ENCODE measurements around the gene BNC2.
A peak's percentile ranks its signal among the peaks of the same experiment; 100 is the strongest.

Gene BNC2

GRCh38 chr9:16501726-16502125, 368.7 kb downstream of the BNC2 start:
- H3K36me3 ChIP-seq (ENCODE audit: control insufficient read depth, insufficient read depth, low read length), result no peaks in the 10 kb centered on the region

GRCh38 chr9:16501141-16501540, 369.3 kb downstream of the BNC2 start:
- Histone ChIP-seq H3K9me3 (ENCODE audit: control insufficient read depth, insufficient read depth, low read depth, low read length) (no peaks in the 10 kb centered on the region), H3K4me3 (ENCODE audit: low read depth, low read length) (no peak overlapping the region), H3K36me3 (ENCODE audit: control insufficient read depth, insufficient read depth, low read length) (no peaks in the 10 kb centered on the region), H3K4me1 (ENCODE audit: control insufficient read depth, insufficient read depth, low read length) (peaks cover 10% of the 10 kb centered on the region), H3K27ac (ENCODE audit: low read depth, low read length) (no peak overlapping the region), H3K27me3 (ENCODE audit: control insufficient read depth, insufficient read depth, low read length) (no peaks in the 10 kb centered on the region), H3K9ac (ENCODE audit: low read length) (no peak overlapping the region)

More at GRCh38 chr9:16501726-16502125, 368.7 kb downstream of the BNC2 start:
- Histone ChIP-seq H3K9ac (ENCODE audit: low read length) (no peak overlapping the region), H3K27ac (ENCODE audit: low read depth, low read length) (no peak overlapping the region), H3K4me1 (ENCODE audit: control insufficient read depth, insufficient read depth, low read length) (peaks cover 12% of the 10 kb centered on the region), H3K9me3 (ENCODE audit: control insufficient read depth, insufficient read depth, low read depth, low read length) (no peaks in the 10 kb centered on the region), H3K27me3 (ENCODE audit: control insufficient read depth, insufficient read depth, low read length) (no peaks in the 10 kb centered on the region), H3K4me3 (ENCODE audit: low read depth, low read length) (no peak overlapping the region)

GRCh38 chr9:16500386-16500785, 370.1 kb downstream of the BNC2 start:
- peaks cover 3% of the 10 kb centered on the region for H3K4me1 ChIP-seq (ENCODE audit: control insufficient read depth, insufficient read depth, low read length)
- no peaks in the 10 kb centered on the region for H3K36me3 ChIP-seq (ENCODE audit: control insufficient read depth, insufficient read depth, low read length)
- no peak overlapping the region for H3K27ac ChIP-seq (ENCODE audit: low read depth, low read length)
- H3K9me3 ChIP-seq (ENCODE audit: control insufficient read depth, insufficient read depth, low read depth, low read length), result no peaks in the 10 kb centered on the region
- H3K9ac ChIP-seq (ENCODE audit: low read length), result no peak overlapping the region
- H3K4me3 ChIP-seq (ENCODE audit: low read depth, low read length), result no peak overlapping the region
- H3K27me3 ChIP-seq (ENCODE audit: control insufficient read depth, insufficient read depth, low read length), result no peaks in the 10 kb centered on the region

GRCh38 chr9:16499892-16500291, 370.6 kb downstream of the BNC2 start:
- H3K4me1 ChIP-seq (ENCODE audit: control insufficient read depth, insufficient read depth, low read length), result no peaks in the 10 kb centered on the region; the same call in 1 of the 2 replicates
- H3K9ac ChIP-seq (ENCODE audit: low read length), result no peak overlapping the region
- H3K9me3 ChIP-seq (ENCODE audit: control insufficient read depth, insufficient read depth, low read depth, low read length), result no peaks in the 10 kb centered on the region
- H3K27me3 ChIP-seq (ENCODE audit: control insufficient read depth, insufficient read depth, low read length), result no peaks in the 10 kb centered on the region
- H3K36me3 ChIP-seq (ENCODE audit: control insufficient read depth, insufficient read depth, low read length), result no peaks in the 10 kb centered on the region
- no peak overlapping the region for H3K4me3 ChIP-seq (ENCODE audit: low read depth, low read length)
- H3K27ac ChIP-seq (ENCODE audit: low read depth, low read length), result no peak overlapping the region

- Histone ChIP-seq H3K27ac (ENCODE audit: low read depth, low read length) (no peak overlapping the region), H3K9ac (ENCODE audit: low read length) (no peak overlapping the region), H3K4me3 (ENCODE audit: low read depth, low read length) (no peak overlapping the region), H3K27me3 (ENCODE audit: control insufficient read depth, insufficient read depth, low read length) (no peaks in the 10 kb centered on the region), H3K9me3 (ENCODE audit: control insufficient read depth, insufficient read depth, low read depth, low read length) (no peaks in the 10 kb centered on the region), H3K36me3 (ENCODE audit: control insufficient read depth, insufficient read depth, low read length) (no peaks in the 10 kb centered on the region), H3K4me1 (ENCODE audit: control insufficient read depth, insufficient read depth, low read length) (peaks cover 7% of the 10 kb centered on the region)
Measured at GRCh38 chr9:16496908-16497307, 373.6 kb downstream of the BNC2 start.

GRCh38 chr9:16487915-16488314, 382.6 kb downstream of the BNC2 start:
- H3K27ac ChIP-seq (ENCODE audit: low read depth, low read length), result no peak overlapping the region; the same call in 1 of the 2 replicates
- no peaks in the 10 kb centered on the region for H3K27me3 ChIP-seq (ENCODE audit: control insufficient read depth, insufficient read depth, low read length)
- no peaks in the 10 kb centered on the region for H3K9me3 ChIP-seq (ENCODE audit: control insufficient read depth, insufficient read depth, low read depth, low read length)
- peaks cover 39% of the 10 kb centered on the region for H3K4me1 ChIP-seq (ENCODE audit: control insufficient read depth, insufficient read depth, low read length)
- H3K36me3 ChIP-seq (ENCODE audit: control insufficient read depth, insufficient read depth, low read length), result no peaks in the 10 kb centered on the region
- H3K9ac ChIP-seq (ENCODE audit: low read length), result no peak overlapping the region
- H3K4me3 ChIP-seq (ENCODE audit: low read depth, low read length), result no peak overlapping the region

GRCh38 chr9:16485575-16486321, 384.7 kb downstream of the BNC2 start:
- H3K27me3 ChIP-seq (ENCODE audit: control insufficient read depth, insufficient read depth, low read length), result no peaks in the 10 kb centered on the region
- H3K9ac ChIP-seq (ENCODE audit: low read length), result no peak overlapping the region
- no peaks in the 10 kb centered on the region for H3K9me3 ChIP-seq (ENCODE audit: control insufficient read depth, insufficient read depth, low read depth, low read length)
- H3K36me3 ChIP-seq (ENCODE audit: control insufficient read depth, insufficient read depth, low read length), result no peaks in the 10 kb centered on the region
- peaks cover 39% of the 10 kb centered on the region for H3K4me1 ChIP-seq (ENCODE audit: control insufficient read depth, insufficient read depth, low read length)
- H3K27ac ChIP-seq (ENCODE audit: low read depth, low read length), result peak overlapping the region; percentile 12; the same call in 1 of the 2 replicates
- no peak overlapping the region for H3K4me3 ChIP-seq (ENCODE audit: low read depth, low read length)

- Histone ChIP-seq H3K4me1 (ENCODE audit: control insufficient read depth, insufficient read depth, low read length) (peaks cover 39% of the 10 kb centered on the region), H3K9me3 (ENCODE audit: control insufficient read depth, insufficient read depth, low read depth, low read length) (no peaks in the 10 kb centered on the region)
Measured at GRCh38 chr9:16485160-16485559, 385.3 kb downstream of the BNC2 start.

GRCh38 chr9:16484744-16485143, 385.7 kb downstream of the BNC2 start:
- H3K36me3 ChIP-seq (ENCODE audit: control insufficient read depth, insufficient read depth, low read length), result no peaks in the 10 kb centered on the region
- H3K9me3 ChIP-seq (ENCODE audit: control insufficient read depth, insufficient read depth, low read depth, low read length), result no peaks in the 10 kb centered on the region
- no peaks in the 10 kb centered on the region for H3K27me3 ChIP-seq (ENCODE audit: control insufficient read depth, insufficient read depth, low read length)
- H3K27ac ChIP-seq (ENCODE audit: low read depth, low read length), result no peak overlapping the region
- H3K9ac ChIP-seq (ENCODE audit: low read length), result no peak overlapping the region
- peaks cover 39% of the 10 kb centered on the region for H3K4me1 ChIP-seq (ENCODE audit: control insufficient read depth, insufficient read depth, low read length)
- no peak overlapping the region for H3K4me3 ChIP-seq (ENCODE audit: low read depth, low read length)

More at GRCh38 chr9:16485160-16485559, 385.3 kb downstream of the BNC2 start:
- Histone ChIP-seq H3K36me3 (ENCODE audit: control insufficient read depth, insufficient read depth, low read length) (no peaks in the 10 kb centered on the region), H3K27ac (ENCODE audit: low read depth, low read length) (no peak overlapping the region), H3K4me3 (ENCODE audit: low read depth, low read length) (no peak overlapping the region), H3K9ac (ENCODE audit: low read length) (no peak overlapping the region), H3K27me3 (ENCODE audit: control insufficient read depth, insufficient read depth, low read length) (no peaks in the 10 kb centered on the region)

GRCh38 chr9:16484180-16484579, 386.3 kb downstream of the BNC2 start:
- Histone ChIP-seq H3K9ac (ENCODE audit: low read length) (no peak overlapping the region), H3K4me3 (ENCODE audit: low read depth, low read length) (no peak overlapping the region), H3K9me3 (ENCODE audit: control insufficient read depth, insufficient read depth, low read depth, low read length) (no peaks in the 10 kb centered on the region), H3K36me3 (ENCODE audit: control insufficient read depth, insufficient read depth, low read length) (no peaks in the 10 kb centered on the region), H3K27ac (ENCODE audit: low read depth, low read length) (no peak overlapping the region), H3K27me3 (ENCODE audit: control insufficient read depth, insufficient read depth, low read length) (no peaks in the 10 kb centered on the region), H3K4me1 (ENCODE audit: control insufficient read depth, insufficient read depth, low read length) (peaks cover 39% of the 10 kb centered on the region)

- Histone ChIP-seq H3K4me3 (ENCODE audit: low read depth, low read length) (no peak overlapping the region), H3K4me1 (ENCODE audit: control insufficient read depth, insufficient read depth, low read length) (peaks cover 30% of the 10 kb centered on the region), H3K27me3 (ENCODE audit: control insufficient read depth, insufficient read depth, low read length) (no peaks in the 10 kb centered on the region), H3K9me3 (ENCODE audit: control insufficient read depth, insufficient read depth, low read depth, low read length) (no peaks in the 10 kb centered on the region), H3K9ac (ENCODE audit: low read length) (no peak overlapping the region), H3K27ac (ENCODE audit: low read depth, low read length) (no peak overlapping the region), H3K36me3 (ENCODE audit: control insufficient read depth, insufficient read depth, low read length) (no peaks in the 10 kb centered on the region)
Measured at GRCh38 chr9:16482764-16483163, 387.7 kb downstream of the BNC2 start.
